ENCODE measurements around the gene RAB4A.
"Not testable (repeated sequence)": the region's sequence is repeated elsewhere in the genome, so short reads cannot be mapped to it uniquely, and the experiment has no call there.

Gene RAB4A

GRCh38 chr1:229272164-229273158 lies 1.6 kb downstream of the RAB4A start:
- DNase-seq (ENCODE audit: low read depth in 3 of 3) = no peak

- no peak for DNase-seq (ENCODE audit: low read depth in 3 of 3)
Observed at GRCh38 chr1:229273507-229274232, 2.8 kb downstream of the RAB4A start.

DNA sequence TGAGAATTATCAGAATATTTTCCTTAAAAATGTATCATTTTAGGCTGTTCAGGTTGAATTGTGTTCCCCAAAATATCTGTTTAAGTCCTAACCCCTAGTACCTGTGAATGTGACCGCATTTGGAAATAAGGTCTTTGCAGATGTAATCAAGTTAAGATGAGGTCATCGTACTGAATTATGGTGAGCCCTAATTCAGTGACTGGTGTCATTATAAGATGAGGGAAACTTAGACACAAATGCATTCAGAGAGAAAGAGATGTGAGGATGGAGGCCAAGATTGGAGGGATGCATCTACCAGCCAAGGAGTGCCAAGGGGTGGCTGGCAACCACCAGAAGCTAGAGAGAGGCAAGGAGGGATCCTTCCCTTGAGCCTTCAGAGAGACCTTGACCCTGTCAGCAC lies 4.1 kb downstream of the RAB4A start:
- DNase-seq (ENCODE audit: low read depth in 3 of 3) = no peak

DNA sequence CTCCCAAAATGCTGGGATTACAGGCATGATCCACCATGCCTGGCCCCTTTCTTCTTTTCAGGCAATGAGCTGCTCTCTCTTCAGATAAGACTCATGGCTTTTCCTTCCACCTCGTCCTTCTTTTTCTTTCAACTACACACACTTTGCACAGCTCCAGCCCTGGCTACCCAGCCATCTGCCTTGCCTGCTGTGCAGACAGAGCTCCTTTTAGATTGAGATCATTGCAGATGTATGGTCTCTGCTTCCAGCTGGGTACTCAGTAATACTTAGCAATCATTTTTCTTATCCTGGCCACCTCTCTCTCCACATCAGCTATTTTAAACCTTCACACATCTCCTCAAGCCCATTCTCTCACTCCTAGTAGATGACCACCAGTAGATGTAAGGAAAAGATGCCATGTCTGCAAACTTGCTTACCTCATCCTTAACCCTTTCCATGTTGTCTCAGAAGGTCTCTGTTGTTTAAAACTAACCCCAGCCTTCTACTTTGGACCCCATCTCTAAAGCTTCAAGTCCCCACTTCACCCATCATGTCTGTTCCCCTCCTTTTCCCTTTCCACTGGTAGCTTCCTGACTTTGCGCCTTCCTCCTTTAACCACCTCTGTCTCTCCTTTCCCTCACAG lies 7.3 kb downstream of the RAB4A start:
- no peak for DNase-seq (ENCODE audit: low read depth in 3 of 3)

DNA sequence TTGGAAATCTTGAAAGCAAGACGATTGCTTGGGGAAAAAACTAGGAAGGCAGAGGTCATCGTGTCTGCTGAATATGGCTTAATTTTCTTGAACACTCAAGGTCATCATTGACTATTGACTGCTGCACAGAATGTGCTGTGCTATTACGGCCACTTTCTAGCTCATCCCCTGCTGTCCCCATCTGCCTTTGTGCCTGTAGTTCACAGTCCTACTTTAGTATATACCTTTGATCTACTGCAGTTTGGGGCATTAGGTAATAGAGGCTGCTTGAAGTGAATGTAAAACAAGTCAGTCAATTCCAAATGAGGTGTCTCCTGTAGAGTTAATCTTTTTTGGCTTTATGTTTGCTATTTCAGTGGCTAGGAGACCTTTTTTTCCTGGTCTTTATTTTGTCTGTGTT lies 8.3 kb downstream of the RAB4A start:
- DNase-seq (ENCODE audit: low read depth in 3 of 3) = no peak

GRCh38 chr1:229280037-229280828 lies 9.3 kb downstream of the RAB4A start:
- DNase-seq (ENCODE audit: low read depth in 3 of 3) = no peak

GRCh38 chr1:229280921-229281320 lies 10.0 kb downstream of the RAB4A start:
- DNase-seq (ENCODE audit: low read depth in 3 of 3) = no peak

DNA sequence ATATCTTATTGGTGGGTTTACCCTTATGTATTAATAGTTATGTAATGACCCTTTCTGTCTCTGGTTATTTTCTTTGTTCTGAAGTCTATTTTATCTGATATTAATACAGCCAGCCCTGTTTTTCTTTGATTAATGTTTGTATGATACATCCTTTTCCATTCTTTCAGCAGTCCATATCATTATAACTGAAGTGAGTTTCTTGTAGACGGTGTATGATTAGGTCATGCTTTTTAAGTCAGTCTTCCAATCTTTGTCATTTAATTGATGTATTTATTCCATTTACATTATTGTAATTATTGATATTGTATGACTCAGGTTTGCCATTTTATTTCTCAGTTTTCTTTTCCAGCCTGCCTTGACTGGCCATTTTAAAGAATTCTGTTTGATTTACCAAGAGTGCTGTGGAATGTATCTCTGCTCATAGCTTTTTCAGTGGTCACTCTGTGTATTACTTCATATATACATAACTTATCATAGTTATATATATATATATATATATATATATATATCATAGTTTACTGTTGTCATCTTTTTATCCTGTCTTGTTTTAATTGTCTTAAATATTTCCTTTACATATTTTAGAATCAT lies 10.5 kb downstream of the RAB4A start:
- DNase-seq (ENCODE audit: low read depth in 3 of 3) = no peak

DNA sequence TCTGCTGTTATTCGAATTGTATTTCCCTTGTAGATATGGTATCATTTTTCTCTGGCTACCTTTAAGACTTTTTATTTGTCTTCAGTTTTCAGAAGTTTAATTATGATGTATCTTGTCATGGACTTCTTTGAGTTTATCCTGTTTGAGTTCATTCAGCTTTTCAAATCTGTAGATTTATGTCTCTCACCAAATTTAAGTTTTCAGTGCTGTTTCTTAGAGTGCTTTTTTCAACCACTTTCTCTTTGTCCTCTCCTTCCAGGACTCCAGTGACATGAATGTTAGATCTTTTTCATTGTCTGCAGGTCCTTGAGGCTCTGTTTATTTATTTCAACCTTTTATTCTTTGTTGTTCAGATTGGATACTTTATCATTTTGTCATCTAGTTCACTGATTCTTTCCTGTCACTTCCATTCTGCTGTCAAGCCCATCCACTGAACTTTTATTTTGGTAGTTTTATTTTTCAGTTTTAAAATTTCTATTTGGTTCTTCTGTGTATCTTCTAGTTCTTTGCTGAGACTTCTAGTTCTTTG lies 11.4 kb downstream of the RAB4A start:
- DNase-seq (ENCODE audit: low read depth in 3 of 3) = no peak

DNA sequence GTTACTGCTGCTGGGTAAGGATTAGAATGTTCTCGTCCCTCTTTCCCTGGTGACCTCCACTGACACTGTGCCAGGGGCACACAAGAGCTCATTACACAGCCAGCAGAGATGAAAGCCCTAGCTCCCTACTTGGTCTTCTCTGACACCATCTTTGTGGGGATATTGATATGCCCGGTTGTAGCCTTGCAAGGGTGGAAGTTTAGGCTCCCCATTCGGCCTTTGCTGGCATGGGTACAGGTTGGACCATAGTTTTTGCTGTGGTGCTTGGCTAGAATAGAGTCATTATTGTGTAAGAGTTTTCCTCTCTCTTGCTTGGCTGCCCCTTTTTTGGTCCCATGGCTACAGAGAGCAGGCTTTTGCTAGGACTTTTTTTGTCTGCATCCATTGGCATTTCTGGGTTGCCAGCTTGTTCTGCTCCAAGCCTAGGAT lies 12.3 kb downstream of the RAB4A start:
- no peak for DNase-seq (ENCODE audit: low read depth in 3 of 3)

DNA sequence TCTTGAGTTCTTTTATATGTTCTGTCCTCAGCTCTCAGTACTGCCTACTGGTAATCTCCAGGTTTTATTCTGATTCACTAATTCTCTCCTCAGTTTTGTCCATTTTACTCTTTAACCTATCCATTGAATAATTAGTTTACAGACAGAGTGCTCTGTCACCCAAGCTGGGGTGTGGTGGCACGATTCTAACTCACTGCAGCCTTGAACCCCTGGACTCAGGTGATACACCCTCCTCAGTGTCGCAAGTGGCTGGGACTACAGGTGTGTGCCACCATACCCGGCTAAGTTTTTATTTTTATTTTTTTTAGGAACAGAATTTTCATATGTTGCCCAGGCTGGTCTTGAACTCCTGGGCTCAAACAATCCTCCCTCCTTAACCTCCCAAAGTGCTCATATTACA lies 14.0 kb downstream of the RAB4A start:
- DNase-seq (ENCODE audit: low read depth in 3 of 3) = no peak

DNA sequence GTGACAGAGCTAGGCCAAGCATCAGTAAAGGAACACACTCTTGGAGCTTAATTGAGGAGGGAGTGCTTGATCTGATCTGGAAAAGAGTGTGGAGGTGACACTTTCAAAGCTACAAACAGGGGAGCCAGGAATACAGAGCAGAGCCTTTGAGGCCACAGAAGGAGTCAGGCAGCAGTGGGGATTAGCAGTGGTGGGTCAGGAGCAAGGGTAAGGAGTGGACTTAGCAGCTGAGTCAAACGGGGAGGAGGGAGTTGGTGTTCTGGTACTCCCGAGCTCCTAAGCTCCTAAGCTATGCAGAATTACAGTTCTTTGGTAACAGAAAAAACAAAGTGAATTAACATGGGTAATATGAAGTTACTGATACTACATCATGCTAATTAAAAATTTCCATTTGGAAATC lies 14.5 kb downstream of the RAB4A start:
- DNase-seq (ENCODE audit: low read depth in 3 of 3) = no peak

DNA sequence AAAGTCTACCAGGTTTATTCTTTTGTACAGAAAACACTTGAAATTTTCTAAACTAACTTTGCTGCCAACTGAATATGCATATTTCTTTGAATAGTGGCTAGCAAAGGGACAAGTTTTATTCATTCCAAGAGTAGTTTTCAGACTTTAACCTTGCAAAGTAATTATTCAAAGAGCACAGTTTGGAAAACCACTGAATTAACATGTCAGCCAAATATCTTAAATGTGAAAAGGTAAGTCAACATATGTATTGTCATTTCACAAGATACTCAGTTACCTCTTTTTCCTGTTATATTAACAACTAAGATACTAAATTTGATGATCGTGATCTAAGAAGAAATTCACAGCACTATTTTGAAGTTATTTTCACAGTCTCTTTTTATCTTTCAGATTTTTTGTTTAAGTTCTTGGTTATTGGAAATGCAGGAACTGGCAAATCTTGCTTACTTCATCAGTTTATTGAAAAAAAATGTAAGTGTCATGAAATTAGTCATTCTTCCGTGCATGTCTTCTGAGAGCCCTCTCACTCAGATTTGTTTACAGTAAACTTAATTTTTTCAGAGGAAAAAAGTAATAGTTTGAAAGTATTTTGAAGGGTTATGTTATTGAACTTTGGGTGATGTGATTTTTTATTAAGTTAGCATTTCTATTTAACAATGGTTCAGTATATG lies 15.3 kb downstream of the RAB4A start:
- no peak for DNase-seq (ENCODE audit: low read depth in 3 of 3)

- DNase-seq (ENCODE audit: low read depth in 3 of 3) = no peak
Observed at GRCh38 chr1:229287267-229287666, 16.4 kb downstream of the RAB4A start.

- no peak for DNase-seq (ENCODE audit: low read depth in 3 of 3)
Observed at GRCh38 chr1:229288516-229288915, 17.6 kb downstream of the RAB4A start.

DNA sequence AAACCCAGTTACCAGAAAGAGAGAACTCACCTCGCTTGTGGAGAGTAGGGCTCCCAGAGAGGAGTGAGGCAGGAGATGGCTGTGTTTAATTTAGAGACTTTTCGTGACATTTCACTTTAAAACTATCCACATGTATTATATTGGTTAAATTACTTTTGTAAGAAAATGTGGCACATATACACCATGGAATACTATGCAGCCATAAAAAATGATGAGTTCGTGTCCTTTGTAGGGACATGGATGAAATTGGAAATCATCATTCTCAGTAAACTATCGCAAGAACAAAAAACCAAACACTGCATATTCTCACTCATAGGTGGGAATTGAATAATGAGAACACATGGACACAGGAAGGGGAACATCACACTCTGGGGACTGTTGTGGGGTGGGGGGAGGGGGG lies 20.8 kb downstream of the RAB4A start:
- DNase-seq (ENCODE audit: low read depth in 3 of 3) = not testable (repeated sequence)

- DNase-seq (ENCODE audit: low read depth in 3 of 3) = no peak
Observed at GRCh38 chr1:229293528-229294204, 22.8 kb downstream of the RAB4A start.

DNA sequence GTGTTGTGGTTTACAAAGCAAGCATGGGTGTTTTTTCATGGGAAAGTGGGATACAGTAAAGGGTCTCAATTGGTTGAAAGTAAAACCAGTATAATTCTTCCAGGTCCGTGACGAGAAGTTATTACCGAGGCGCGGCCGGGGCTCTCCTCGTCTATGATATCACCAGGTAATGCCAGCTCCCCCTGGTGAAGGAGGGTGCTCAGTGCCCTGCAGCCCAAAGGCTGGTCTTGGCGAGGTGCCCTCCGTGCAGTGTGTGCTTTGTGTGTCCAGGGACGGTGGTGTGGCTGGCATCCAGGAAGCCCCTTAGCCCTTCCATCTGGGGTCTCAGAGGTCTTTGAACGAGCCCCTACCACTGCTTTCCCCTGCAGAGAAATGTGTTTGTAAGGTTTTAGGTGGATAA lies 24.8 kb downstream of the RAB4A start:
- DNase-seq (ENCODE audit: low read depth in 3 of 3) = no peak

DNA sequence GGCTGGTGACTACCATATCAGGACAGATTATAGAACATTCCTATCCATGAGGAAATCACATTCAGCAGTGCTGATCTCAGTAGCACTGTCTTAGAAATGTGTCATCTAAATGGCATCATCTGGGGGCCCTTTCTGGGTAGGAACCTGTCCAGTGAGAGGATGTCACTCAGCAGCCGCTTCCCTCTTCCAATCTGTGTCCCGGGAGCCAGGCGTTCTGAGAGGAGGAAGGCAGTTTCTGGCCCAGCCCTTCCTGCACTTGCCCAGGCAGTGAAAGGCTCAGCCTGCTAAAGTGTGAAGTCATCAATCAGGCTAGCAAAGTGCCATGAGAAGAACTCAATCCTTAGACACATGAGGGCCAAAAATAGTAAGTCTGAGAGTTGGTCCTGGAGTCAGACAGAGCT lies 25.6 kb downstream of the RAB4A start:
- DNase-seq (ENCODE audit: low read depth in 3 of 3) = no peak

- DNase-seq (ENCODE audit: low read depth in 3 of 3) = no peak
Observed at GRCh38 chr1:229297746-229298145, 26.8 kb downstream of the RAB4A start.
